Loucy (cell line): ENCODE data around the gene LSM6.

Experiments used
- H2AFZ ChIP-seq: fragments of 200-600 bp; sonication (generic); 2 replicates; pipeline ENCODE4 v1.6.0; 2016; ENCODE audit warnings: antibody characterized with exemption, mild to moderate bottlenecking, low read length, moderate library complexity
- H3F3A ChIP-seq: fragments of 200-600 bp; 2 replicates; pipeline ENCODE4 v1.6.0; 2016; ENCODE audit warnings: antibody characterized with exemption, low read depth, mild to moderate bottlenecking
- H3K27me3 ChIP-seq: fragments of 200-600 bp; sonication (generic); 2 replicates; pipeline ENCODE4 v1.6.1; 2014; ENCODE audit warnings: low read length, mild to moderate bottlenecking; ENCODE audit not compliant: insufficient read depth, poor library complexity, severe bottlenecking
- H3K36me3 ChIP-seq: fragments of 200-600 bp; sonication (generic); 2 replicates; pipeline ENCODE4 v1.6.1; 2016; ENCODE audit warnings: low read length; ENCODE audit not compliant: insufficient read depth
- H3K4me1 ChIP-seq: fragments of 200-600 bp; sonication (generic); 2 replicates; pipeline ENCODE4 v1.5.1; 2014; ENCODE audit warnings: low read length, mild to moderate bottlenecking; ENCODE audit not compliant: insufficient read depth, poor library complexity, severe bottlenecking
- H3K4me2 ChIP-seq: fragments of 200-600 bp; sonication (generic); 2 replicates; pipeline ENCODE4 v1.6.0; 2014; ENCODE audit warnings: antibody characterized with exemption, low read length, low read depth, mild to moderate bottlenecking; ENCODE audit not compliant: poor library complexity, severe bottlenecking
- H3K4me3 ChIP-seq: fragments of 200-600 bp; sonication (generic); 2 replicates; pipeline ENCODE4 v1.5.1; 2014; ENCODE audit warnings: low read length, mild to moderate bottlenecking, mixed read lengths; ENCODE audit not compliant: poor library complexity, severe bottlenecking
- H3K79me2 ChIP-seq: fragments of 200-600 bp; sonication (generic); 2 replicates; pipeline ENCODE4 v1.6.1; 2014; ENCODE audit warnings: low read length; ENCODE audit not compliant: insufficient read depth
- H3K9ac ChIP-seq: fragments of 200-600 bp; sonication (generic); 2 replicates; pipeline ENCODE4 v1.6.0; 2014; ENCODE audit warnings: mild to moderate bottlenecking, low read depth, low read length, moderate library complexity; ENCODE audit not compliant: poor library complexity, severe bottlenecking
- H3K9me2 ChIP-seq: fragments of 200-600 bp; sonication (generic); replicated peaks from 2 replicates; pipeline ENCODE4 v1.6.1; 2016; ENCODE audit warnings: low read depth, low read length, mixed read lengths
- H3K9me3 ChIP-seq: fragments of 200-600 bp; sonication (generic); 2 replicates; pipeline ENCODE4 v1.6.1; 2014; ENCODE audit warnings: mild to moderate bottlenecking, antibody characterized with exemption, low read length, low read depth; ENCODE audit not compliant: insufficient read depth
- H4K20me1 ChIP-seq: fragments of 200-600 bp; sonication (generic); 2 replicates; pipeline ENCODE4 v1.6.0; 2014; ENCODE audit warnings: antibody characterized with exemption, low read length, mild to moderate bottlenecking; ENCODE audit not compliant: insufficient read depth, poor library complexity, severe bottlenecking
- CTCF ChIP-seq: fragments of 200-600 bp; sonication (generic); conservative IDR thresholded peaks from 2 replicates; pipeline ENCODE4 v1.5.1; 2014; ENCODE audit warnings: mild to moderate bottlenecking, antibody characterized with exemption, low read length
- EZH2phosphoT487 ChIP-seq: fragments of 200-600 bp; IDR thresholded peaks from 2 replicates; pipeline ENCODE4 v1.6.1; 2018; ENCODE audit warnings: antibody characterized with exemption, mild to moderate bottlenecking, moderate library complexity, borderline replicate concordance

Gene LSM6

GRCh38 chr4:146212781-146213180 lies 37.3 kb downstream of the LSM6 start:
- Histone ChIP-seq H3K4me2 (no peak overlapping the region), H3F3A (no peaks in the 10 kb centered on the region), H3K9me3 (no peaks in the 10 kb centered on the region), H3K9me2 (no peaks in the 10 kb centered on the region), H3K9ac (no peak overlapping the region), H2AFZ (no peak overlapping the region), H3K36me3 (no peaks in the 10 kb centered on the region), H3K4me1 (no peaks in the 10 kb centered on the region), H3K79me2 (no peaks in the 10 kb centered on the region), H3K4me3 (no peak overlapping the region), H4K20me1 (no peaks in the 10 kb centered on the region), H3K27me3 (no peaks in the 10 kb centered on the region)
- TF ChIP-seq EZH2phosphoT487 = no peak
- no peak for TF ChIP-seq CTCF

- Histone ChIP-seq H3K9me3 (no peaks in the 10 kb centered on the region), H3K9ac (no peak within 1 kb of the TSS), H4K20me1 (no peaks in the 10 kb centered on the region), H3K9me2 (no peaks in the 10 kb centered on the region), H3K79me2 (no peaks in the 10 kb centered on the region), H3K27me3 (no peaks in the 10 kb centered on the region), H3K4me2 (no peak within 1 kb of the TSS), H3K36me3 (no peaks in the 10 kb centered on the region), H3F3A (no peaks in the 10 kb centered on the region), H3K4me3 (no peak within 1 kb of the TSS), H2AFZ (no peak within 1 kb of the TSS), H3K4me1 (no peaks in the 10 kb centered on the region)
- no peak for TF ChIP-seq CTCF
- no peak for TF ChIP-seq EZH2phosphoT487
These were observed 38.7 kb downstream of the LSM6 start, which contains the start of gene REELD1 for GRCh38 chr4:146214238-146214637. REELD1 (plus strand) TSS chr4:146214538; CDS start chr4:146216953, 2,415 bp downstream.

- Histone ChIP-seq H3K4me1 (no peaks in the 10 kb centered on the region), H3K27me3 (no peaks in the 10 kb centered on the region), H3K9me3 (no peaks in the 10 kb centered on the region), H3K4me3 (no peak overlapping the region), H3K9ac (no peak overlapping the region), H2AFZ (no peak overlapping the region), H3K9me2 (no peaks in the 10 kb centered on the region), H4K20me1 (no peaks in the 10 kb centered on the region), H3K4me2 (no peak overlapping the region), H3K36me3 (no peaks in the 10 kb centered on the region), H3F3A (no peaks in the 10 kb centered on the region), H3K79me2 (no peaks in the 10 kb centered on the region)
- TF ChIP-seq CTCF = no peak
- TF ChIP-seq EZH2phosphoT487 = no peak
These were observed 46.8 kb downstream of the LSM6 start for GRCh38 chr4:146222313-146222712.
